ENCODE measurements around the gene STXBP5.

GRCh38 chr6:147384737-147385710 lies 180.8 kb downstream of the STXBP5 start:
- TF ChIP-seq CTCF (IDR thresholded peaks at IDR 0.05; ENCODE audit: low read depth, low read length, missing input control): no peak
- TF ChIP-seq RAD21 (IDR thresholded peaks at IDR 0.05): no peak
- TF ChIP-seq SP1 (IDR thresholded peaks at IDR 0.05): no peak
- no peak for TF ChIP-seq REST (IDR thresholded peaks at IDR 0.05)
- TF ChIP-seq ATF3 (IDR thresholded peaks at IDR 0.05): no peak
- no peak for TF ChIP-seq JUND (IDR thresholded peaks at IDR 0.05)
- no peak for TF ChIP-seq EGR1 (IDR thresholded peaks at IDR 0.05; ENCODE audit: low read depth in 2 of 2)
- TF ChIP-seq TAF1 (conservative IDR thresholded peaks at IDR 0.05): no peak
- no peak for TF ChIP-seq RXRA (IDR thresholded peaks at IDR 0.05)
- TF ChIP-seq MAX (IDR thresholded peaks at IDR 0.05): no peak

All from liver (tissue), 3 donors.